ENCODE data around the gene HDAC6. TPM values are rescaled to one million over a fixed set of nuclear protein-coding genes. Genes with fewer than 3 reads are reported as not detected.

The HDAC6 gene
- total and polyA plus RNA-seq, 10 of the 15 experiments (the other 5 are each of a cell fraction or from before 2014, with no cell fraction given): 8.3 to 47.0 (median 34.1) TPM

DNA sequence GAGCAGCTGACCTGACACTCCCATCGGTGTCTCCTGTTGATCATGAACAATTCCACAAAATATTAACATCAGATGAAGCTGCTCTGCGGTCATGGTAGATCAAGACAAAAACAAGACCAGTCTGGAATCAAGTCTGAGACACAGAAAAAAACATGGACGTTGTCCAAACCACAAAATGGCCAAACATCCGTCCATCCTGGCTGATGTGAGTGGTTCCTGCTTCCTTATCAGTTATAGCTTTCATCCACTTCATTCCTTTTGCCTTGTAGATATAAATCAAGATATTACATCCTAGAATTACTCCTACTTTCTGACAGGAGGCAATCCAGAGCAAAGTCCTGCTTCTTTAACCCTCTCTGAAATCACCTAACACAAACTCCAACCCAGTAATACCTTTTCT, 62.3 kb downstream of the HDAC6 start:
- TF ChIP-seq, protein P1, sequence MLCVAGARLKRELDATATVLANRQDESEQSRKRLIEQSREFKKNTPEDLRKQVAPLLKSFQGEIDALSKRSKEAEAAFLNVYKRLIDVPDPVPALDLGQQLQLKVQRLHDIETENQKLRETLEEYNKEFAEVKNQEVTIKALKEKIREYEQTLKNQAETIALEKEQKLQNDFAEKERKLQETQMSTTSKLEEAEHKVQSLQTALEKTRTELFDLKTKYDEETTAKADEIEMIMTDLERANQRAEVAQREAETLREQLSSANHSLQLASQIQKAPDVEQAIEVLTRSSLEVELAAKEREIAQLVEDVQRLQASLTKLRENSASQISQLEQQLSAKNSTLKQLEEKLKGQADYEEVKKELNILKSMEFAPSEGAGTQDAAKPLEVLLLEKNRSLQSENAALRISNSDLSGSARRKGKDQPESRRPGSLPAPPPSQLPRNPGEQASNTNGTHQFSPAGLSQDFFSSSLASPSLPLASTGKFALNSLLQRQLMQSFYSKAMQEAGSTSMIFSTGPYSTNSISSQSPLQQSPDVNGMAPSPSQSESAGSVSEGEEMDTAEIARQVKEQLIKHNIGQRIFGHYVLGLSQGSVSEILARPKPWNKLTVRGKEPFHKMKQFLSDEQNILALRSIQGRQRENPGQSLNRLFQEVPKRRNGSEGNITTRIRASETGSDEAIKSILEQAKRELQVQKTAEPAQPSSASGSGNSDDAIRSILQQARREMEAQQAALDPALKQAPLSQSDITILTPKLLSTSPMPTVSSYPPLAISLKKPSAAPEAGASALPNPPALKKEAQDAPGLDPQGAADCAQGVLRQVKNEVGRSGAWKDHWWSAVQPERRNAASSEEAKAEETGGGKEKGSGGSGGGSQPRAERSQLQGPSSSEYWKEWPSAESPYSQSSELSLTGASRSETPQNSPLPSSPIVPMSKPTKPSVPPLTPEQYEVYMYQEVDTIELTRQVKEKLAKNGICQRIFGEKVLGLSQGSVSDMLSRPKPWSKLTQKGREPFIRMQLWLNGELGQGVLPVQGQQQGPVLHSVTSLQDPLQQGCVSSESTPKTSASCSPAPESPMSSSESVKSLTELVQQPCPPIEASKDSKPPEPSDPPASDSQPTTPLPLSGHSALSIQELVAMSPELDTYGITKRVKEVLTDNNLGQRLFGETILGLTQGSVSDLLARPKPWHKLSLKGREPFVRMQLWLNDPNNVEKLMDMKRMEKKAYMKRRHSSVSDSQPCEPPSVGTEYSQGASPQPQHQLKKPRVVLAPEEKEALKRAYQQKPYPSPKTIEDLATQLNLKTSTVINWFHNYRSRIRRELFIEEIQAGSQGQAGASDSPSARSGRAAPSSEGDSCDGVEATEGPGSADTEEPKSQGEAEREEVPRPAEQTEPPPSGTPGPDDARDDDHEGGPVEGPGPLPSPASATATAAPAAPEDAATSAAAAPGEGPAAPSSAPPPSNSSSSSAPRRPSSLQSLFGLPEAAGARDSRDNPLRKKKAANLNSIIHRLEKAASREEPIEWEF (IDR thresholded peaks at IDR 0.05; ENCODE audit: insufficient replicate concordance, low read depth, low read length): no peak
- TF ChIP-seq NR2C1 (IDR thresholded peaks at IDR 0.05): no peak
- TF ChIP-seq, protein P2, sequence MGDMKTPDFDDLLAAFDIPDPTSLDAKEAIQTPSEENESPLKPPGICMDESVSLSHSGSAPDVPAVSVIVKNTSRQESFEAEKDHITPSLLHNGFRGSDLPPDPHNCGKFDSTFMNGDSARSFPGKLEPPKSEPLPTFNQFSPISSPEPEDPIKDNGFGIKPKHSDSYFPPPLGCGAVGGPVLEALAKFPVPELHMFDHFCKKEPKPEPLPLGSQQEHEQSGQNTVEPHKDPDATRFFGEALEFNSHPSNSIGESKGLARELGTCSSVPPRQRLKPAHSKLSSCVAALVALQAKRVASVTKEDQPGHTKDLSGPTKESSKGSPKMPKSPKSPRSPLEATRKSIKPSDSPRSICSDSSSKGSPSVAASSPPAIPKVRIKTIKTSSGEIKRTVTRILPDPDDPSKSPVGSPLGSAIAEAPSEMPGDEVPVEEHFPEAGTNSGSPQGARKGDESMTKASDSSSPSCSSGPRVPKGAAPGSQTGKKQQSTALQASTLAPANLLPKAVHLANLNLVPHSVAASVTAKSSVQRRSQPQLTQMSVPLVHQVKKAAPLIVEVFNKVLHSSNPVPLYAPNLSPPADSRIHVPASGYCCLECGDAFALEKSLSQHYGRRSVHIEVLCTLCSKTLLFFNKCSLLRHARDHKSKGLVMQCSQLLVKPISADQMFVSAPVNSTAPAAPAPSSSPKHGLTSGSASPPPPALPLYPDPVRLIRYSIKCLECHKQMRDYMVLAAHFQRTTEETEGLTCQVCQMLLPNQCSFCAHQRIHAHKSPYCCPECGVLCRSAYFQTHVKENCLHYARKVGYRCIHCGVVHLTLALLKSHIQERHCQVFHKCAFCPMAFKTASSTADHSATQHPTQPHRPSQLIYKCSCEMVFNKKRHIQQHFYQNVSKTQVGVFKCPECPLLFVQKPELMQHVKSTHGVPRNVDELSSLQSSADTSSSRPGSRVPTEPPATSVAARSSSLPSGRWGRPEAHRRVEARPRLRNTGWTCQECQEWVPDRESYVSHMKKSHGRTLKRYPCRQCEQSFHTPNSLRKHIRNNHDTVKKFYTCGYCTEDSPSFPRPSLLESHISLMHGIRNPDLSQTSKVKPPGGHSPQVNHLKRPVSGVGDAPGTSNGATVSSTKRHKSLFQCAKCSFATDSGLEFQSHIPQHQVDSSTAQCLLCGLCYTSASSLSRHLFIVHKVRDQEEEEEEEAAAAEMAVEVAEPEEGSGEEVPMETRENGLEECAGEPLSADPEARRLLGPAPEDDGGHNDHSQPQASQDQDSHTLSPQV (IDR thresholded peaks at IDR 0.05): no peak
- TF ChIP-seq, protein P3, sequence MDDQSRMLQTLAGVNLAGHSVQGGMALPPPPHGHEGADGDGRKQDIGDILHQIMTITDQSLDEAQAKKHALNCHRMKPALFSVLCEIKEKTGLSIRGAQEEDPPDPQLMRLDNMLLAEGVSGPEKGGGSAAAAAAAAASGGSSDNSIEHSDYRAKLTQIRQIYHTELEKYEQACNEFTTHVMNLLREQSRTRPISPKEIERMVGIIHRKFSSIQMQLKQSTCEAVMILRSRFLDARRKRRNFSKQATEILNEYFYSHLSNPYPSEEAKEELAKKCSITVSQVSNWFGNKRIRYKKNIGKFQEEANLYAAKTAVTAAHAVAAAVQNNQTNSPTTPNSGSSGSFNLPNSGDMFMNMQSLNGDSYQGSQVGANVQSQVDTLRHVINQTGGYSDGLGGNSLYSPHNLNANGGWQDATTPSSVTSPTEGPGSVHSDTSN (IDR thresholded peaks at IDR 0.05; ENCODE audit: insufficient replicate concordance, low read depth, low read length): no peak
- TF ChIP-seq, protein P4, sequence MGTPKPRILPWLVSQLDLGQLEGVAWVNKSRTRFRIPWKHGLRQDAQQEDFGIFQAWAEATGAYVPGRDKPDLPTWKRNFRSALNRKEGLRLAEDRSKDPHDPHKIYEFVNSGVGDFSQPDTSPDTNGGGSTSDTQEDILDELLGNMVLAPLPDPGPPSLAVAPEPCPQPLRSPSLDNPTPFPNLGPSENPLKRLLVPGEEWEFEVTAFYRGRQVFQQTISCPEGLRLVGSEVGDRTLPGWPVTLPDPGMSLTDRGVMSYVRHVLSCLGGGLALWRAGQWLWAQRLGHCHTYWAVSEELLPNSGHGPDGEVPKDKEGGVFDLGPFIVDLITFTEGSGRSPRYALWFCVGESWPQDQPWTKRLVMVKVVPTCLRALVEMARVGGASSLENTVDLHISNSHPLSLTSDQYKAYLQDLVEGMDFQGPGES (IDR thresholded peaks at IDR 0.05): no peak
- TF ChIP-seq CEBPB (IDR thresholded peaks at IDR 0.05; ENCODE audit: borderline replicate concordance in 1 of 2, low read depth in 2 of 2, low read length in 2 of 2): no peak
- no peak for TF ChIP-seq PAX8 (IDR thresholded peaks at IDR 0.05)
- TF ChIP-seq, protein P5, sequence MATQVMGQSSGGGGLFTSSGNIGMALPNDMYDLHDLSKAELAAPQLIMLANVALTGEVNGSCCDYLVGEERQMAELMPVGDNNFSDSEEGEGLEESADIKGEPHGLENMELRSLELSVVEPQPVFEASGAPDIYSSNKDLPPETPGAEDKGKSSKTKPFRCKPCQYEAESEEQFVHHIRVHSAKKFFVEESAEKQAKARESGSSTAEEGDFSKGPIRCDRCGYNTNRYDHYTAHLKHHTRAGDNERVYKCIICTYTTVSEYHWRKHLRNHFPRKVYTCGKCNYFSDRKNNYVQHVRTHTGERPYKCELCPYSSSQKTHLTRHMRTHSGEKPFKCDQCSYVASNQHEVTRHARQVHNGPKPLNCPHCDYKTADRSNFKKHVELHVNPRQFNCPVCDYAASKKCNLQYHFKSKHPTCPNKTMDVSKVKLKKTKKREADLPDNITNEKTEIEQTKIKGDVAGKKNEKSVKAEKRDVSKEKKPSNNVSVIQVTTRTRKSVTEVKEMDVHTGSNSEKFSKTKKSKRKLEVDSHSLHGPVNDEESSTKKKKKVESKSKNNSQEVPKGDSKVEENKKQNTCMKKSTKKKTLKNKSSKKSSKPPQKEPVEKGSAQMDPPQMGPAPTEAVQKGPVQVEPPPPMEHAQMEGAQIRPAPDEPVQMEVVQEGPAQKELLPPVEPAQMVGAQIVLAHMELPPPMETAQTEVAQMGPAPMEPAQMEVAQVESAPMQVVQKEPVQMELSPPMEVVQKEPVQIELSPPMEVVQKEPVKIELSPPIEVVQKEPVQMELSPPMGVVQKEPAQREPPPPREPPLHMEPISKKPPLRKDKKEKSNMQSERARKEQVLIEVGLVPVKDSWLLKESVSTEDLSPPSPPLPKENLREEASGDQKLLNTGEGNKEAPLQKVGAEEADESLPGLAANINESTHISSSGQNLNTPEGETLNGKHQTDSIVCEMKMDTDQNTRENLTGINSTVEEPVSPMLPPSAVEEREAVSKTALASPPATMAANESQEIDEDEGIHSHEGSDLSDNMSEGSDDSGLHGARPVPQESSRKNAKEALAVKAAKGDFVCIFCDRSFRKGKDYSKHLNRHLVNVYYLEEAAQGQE (IDR thresholded peaks at IDR 0.05; ENCODE audit: low read depth, low read length): no peak
- no peak overlapping the region for H3K9ac ChIP-seq (ENCODE audit: control insufficient read depth, insufficient read depth, low read length)
- POLR2A ChIA-PET: interaction anchor here (0.6 kb wide), 1 partner anchor 338 kb away, joined by 3 read pairs; no protein-coding TSS in a partner anchor
- SMC1A ChIA-PET (ENCODE audit: uncharacterized antibody, unreplicated experiment): no interaction called here
- H3K4me1 ChIP-seq (ENCODE audit: control insufficient read depth, insufficient read depth, low read length): no peaks in the 10 kb centered on the region
- H3K4me3 ChIP-seq: no peak overlapping the region
- CTCF ChIA-PET: no interaction called here
- intact Hi-C loops (cut with micrococcal nuclease; ENCODE audit: unreplicated experiment): no loop called here
- H3K36me3 ChIP-seq (ENCODE audit: control insufficient read depth in 2 of 2, insufficient read depth in 2 of 2, low read length in 1 of 2): no peaks in the 10 kb centered on the region
- no peak overlapping the region for H3K27ac ChIP-seq (ENCODE audit: control insufficient read depth, insufficient read depth)
- RAD21 ChIA-PET (ENCODE audit: unreplicated experiment): no interaction called here
- DNase-seq (ENCODE audit: low read depth, low spot score) (no peak), ATAC-seq (no peak), FAIRE-seq (no peak)
- H3K4me2 ChIP-seq (ENCODE audit: control insufficient read depth, insufficient read depth): no peak overlapping the region
- H3K9me3 ChIP-seq (replicated peaks; ENCODE audit: control insufficient read depth, insufficient read depth, low read length): no peaks in the 10 kb centered on the region
- 6% methylated on average over 4 of the region's 4 CpGs for WGBS (ENCODE audit: insufficient coverage, insufficient replicate concordance, low lambda C conversion rate, missing lambda C conversion rate)
- H4K20me1 ChIP-seq (ENCODE audit: control insufficient read depth, insufficient read depth): no peaks in the 10 kb centered on the region
- no peaks in the 10 kb centered on the region for H3K79me2 ChIP-seq (ENCODE audit: control insufficient read depth, insufficient read depth, low read length)
- H3K27me3 ChIP-seq (replicated peaks in 1 of 2; ENCODE audit: control insufficient read depth in 2 of 2, insufficient read depth in 2 of 2, low read length in 1 of 2): no peaks in the 10 kb centered on the region
- in situ Hi-C loops (cut with MboI): loop anchor here (25.0 kb wide), 1 partner anchor 998 kb away; no protein-coding TSS in a partner anchor
- H2AFZ ChIP-seq (ENCODE audit: control insufficient read depth, low read depth, low read length): no peak overlapping the region
- BruUV-seq (replicated peaks): no TSS peak
